ENCODE measurements around the gene FOS.

Gene FOS

DNA sequence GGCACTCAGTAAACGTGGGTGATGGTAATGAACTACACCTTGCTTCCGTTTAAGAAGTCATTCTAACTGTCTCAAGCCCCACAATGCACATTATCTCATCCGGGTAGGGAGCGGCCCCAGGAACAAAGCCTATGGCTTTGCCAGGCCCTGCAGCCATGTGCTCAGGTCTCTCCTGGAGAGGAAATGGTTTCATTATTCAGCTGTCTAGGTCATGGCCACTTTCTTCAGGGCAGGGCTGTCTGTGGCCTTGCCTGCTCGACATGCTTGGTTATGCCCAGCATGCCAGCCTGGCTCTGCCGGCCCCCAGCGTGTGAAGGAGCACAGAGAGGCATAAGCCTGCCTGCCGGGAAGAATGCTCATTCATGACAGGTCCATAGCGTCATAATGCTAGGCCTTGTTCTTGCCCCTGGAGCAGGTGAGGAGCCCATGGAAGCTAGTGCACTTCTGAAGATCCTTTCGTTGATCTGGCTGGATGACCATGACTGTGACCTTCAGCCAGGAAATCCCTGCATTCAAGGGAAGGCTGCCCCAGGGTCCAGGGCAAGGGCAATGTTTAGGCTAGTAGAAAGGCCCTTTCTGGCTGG lies 26.3 kb upstream of the FOS start:
- no peak for DNase-seq

- peak; percentile 50 for DNase-seq
Observed at GRCh38 chr14:75254381-75254822, 24.2 kb upstream of the FOS start.

GRCh38 chr14:75254901-75255584 lies 23.6 kb upstream of the FOS start:
- DNase-seq, result peak; percentile 5

GRCh38 chr14:75258079-75258802 lies 20.4 kb upstream of the FOS start:
- no peak for DNase-seq

- peak; percentile 79 for DNase-seq
Observed at GRCh38 chr14:75258803-75259509, 19.7 kb upstream of the FOS start.

GRCh38 chr14:75259510-75259855 lies 19.1 kb upstream of the FOS start:
- no peak for DNase-seq

DNA sequence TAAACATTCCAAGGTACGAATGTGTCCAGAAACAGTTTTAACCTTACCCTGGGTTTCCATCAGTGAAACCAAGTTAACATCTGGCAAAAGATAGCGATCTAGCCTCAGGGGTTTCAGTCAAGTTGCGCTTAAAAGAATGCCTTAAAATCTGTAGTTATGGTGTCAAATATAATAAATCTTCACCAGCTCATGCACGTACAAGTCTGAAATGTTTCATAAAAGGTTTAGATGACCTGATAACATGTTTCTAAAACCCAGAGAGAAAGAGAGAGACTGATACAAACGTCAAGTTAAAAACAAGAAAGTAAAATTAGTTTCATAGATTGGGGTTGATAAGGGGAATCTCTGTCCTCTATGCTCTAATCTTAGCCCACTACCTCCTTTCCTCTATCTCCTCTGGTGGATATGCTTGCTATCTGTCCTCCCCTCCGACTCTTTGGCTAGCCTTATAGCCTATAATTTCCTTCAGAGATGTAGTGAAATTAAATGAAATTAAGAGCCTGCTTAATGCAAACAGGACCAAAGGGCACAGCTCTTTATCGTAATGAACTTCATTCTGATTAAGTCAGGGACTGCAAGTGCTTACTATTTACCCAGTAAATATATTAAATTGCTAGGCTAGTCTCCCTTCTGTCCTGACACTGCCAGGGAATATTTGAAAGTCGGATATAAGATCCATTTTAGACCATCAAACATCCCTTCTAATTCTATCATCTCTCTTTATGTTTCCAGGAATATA lies 18.4 kb upstream of the FOS start:
- DNase-seq, result no peak

GRCh38 chr14:75261820-75262219 lies 16.8 kb upstream of the FOS start:
- no peak for DNase-seq

DNA sequence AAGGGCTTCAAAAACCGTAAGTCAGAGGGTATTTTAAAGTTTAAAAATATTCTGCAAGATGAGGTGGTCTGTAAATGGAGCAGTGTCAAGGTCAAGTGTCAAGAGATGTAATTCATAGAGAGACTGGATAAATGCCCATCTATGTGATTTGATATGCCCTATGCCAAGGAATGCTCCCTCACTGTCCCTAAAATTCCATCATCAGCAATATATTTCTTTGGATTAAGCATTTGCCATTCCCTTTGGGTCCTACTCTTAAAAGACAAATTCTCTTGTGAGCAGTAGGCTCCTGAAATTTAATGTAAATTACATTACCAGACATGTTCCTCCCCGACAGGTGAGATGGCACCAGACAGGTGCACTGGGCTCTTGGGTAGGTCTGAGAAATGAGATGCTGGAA lies 16.0 kb upstream of the FOS start:
- DNase-seq, result no peak

DNA sequence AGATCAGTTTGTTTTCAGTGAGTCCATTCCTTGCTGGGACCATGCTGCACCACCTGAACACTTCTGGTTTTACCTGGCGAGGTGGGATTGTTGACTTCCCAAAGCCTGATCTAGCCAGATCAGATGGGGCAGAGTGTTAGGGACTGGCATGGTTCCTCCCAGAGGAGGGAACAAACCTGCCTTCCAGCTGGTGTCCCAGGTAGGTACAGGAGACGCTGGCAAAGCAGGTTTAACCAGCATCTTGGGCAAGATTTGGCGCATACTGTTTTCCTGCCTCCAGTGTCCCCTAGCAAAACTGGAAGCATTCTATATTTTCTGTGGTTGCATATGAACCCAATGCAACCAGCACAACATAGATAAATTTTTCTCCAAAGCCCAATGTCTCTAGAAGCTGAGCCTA lies 14.6 kb upstream of the FOS start:
- no peak for DNase-seq

- no peak for DNase-seq
Observed at GRCh38 chr14:75267141-75267721, 11.4 kb upstream of the FOS start.

- no peak for DNase-seq
Observed at GRCh38 chr14:75268633-75269550, 9.7 kb upstream of the FOS start.

DNA sequence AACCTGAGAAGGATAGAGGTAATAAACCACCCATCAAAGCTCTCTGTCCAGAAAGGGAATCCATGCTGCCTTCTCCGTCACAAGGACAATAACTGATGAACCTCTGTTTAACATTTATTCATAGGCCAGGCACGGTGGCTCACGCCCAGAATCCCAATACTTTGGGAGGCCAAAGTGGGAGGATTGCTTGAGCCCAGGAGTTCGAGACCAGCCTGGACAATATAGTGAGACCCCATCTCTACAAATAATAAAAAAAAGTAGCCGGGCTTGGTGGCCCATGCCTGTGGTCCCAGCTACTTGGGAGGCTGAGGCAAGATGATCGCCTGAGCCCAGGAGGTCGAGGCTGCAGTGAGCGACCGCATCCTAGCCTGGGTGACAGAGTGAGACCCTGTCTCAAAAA lies 7.1 kb upstream of the FOS start:
- DNase-seq, result no peak

DNA sequence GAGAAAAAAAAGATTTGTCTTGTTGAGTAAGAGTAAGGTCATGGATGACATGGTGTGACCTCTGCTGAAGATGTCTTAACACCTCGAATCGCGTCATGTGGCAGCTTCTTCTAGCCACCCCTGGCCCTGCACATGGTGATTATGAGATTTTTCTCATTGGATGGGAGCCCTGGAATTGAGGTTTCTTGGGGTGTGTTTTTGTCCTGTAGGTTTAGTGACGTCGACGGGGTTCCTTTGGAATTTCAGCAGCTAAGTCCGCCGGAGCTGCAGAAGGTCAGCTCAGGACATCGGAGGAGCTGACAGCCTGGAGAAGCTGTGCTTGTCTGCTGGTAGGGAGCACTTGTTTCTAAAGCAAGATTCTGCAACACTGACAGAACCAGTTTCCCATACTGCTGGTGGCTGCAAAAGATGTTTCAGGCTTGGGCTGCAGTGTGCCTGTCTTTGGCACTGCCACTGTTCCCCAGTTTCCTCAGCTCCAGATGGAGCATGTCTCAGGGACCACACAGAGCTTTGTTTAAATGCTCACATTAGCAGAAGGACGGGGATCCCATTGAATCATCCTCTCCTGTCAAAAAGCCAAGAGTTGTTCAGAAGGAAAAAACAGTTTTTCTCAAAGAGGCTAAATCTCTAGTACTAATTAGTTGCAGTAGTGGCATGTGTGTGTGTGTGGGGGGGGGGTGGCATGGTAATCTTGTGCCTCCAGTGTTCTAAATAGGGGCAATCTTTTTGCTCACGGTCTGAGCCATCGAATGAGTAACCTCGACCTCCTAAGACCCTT lies 5.2 kb upstream of the FOS start:
- DNase-seq, result no peak

GRCh38 chr14:75274050-75274898 lies 4.4 kb upstream of the FOS start:
- DNase-seq, result no peak

DNA sequence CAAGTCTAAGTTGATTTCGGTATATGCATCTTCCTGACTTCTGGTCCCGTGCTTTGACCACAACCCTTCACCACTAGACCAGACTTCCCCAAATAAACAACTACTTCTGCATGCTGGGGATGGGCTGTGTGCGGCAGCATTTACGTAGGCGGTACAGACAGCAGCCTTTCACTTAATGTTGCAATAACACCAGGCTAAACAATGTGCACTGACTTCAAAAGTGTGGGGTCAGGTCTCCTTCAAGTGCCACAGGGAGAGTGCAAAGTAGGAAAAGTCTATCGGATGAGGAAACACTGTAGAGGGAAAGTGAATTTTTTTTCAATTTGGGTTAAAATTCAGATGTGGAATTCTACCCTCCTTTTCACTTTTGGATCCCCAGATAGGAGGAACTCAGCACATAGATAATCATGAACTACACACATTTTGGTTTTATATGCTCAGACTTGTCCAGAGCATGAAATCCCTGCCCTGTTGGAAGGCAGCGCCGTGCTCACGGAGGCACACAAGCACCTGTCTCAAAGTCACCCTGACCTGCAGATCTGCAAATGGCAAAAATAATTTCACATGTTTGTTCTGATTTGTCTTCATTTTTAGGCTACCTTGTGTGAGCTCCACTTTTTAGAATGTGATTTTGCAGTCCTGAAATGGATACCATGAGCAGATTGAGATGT lies 3.6 kb upstream of the FOS start:
- no peak for DNase-seq

GRCh38 chr14:75275598-75275997 lies 3.0 kb upstream of the FOS start:
- no peak for DNase-seq

DNA sequence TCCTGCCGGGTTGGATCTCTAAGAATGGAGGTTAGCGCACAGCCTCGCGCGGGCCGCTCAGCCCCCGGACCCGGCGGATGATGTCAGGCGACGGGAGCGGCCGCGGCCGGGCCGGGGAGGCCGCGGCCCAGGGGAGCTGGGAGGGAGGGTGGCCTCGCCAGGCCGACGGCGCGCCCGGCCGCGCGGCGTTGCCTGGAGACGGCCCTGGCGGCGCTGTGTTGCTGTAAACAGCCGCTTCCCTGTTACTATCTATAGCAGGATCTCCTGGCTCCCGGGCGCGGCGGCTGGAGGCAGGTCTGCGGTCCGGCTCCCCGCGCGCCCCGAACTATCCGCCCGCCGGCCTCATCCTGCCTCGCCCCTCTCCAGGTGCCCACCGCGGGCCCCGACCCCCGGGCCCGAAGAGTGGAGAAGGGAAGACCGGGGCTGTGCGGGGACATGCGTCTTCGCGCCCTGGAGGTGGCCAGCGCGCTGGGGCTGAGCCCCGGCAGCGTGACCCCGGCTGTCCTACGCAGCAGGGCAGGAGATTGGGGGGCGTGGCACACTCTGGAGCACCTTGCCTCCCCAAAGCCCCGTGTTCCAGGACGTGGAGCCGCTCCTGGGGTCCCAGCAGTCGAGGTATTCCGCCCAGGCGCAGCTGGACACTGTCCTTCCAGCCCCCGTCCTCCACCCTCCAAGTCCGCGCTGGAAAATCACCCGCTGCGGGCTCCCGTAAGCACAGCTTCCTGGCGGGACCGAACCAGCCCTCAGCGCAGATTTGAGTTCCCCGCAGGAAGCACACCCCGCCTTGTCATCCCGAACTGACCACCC lies 1.4 kb upstream of the FOS start:
- DNase-seq, result peak; percentile 8
